H9 (cell line): Measurements from ENCODE around the gene CRLF2. TPM values are rescaled to one million over a fixed set of nuclear protein-coding genes. Genes with fewer than 3 reads are reported as not detected.
A peak's percentile ranks its signal among the peaks of the same experiment; 100 is the strongest.

Source experiments
- DNase-seq: peaks from one replicate; pipeline ENCODE4 v3.0.0-alpha.2; 2017
- H2AFZ ChIP-seq: one replicate; pipeline ENCODE4 v1.6.1; 2013; ENCODE audit warnings: mild to moderate bottlenecking, low read length, control low read depth, moderate library complexity
- H2AK5ac ChIP-seq: 2 replicates; pipeline ENCODE4 v1.6.1; 2013; ENCODE audit warnings: low read length, control low read depth, mixed read lengths; ENCODE audit not compliant: insufficient read length
- H2BK120ac ChIP-seq: one replicate; pipeline ENCODE4 v1.6.1; 2013; ENCODE audit warnings: low read depth, mild to moderate bottlenecking, low read length, control low read depth, inconsistent platforms; ENCODE audit not compliant: poor library complexity, severe bottlenecking
- H2BK12ac ChIP-seq: 2 replicates; pipeline ENCODE4 v1.6.1; 2013; ENCODE audit warnings: low read length, control low read depth, mixed read lengths, low read depth; ENCODE audit not compliant: insufficient read length
- H2BK15ac ChIP-seq: 2 replicates; pipeline ENCODE4 v1.6.1; 2013; ENCODE audit warnings: low read depth, low read length, control low read depth
- H2BK20ac ChIP-seq: one replicate; pipeline ENCODE4 v1.6.1; 2013; ENCODE audit warnings: low read depth, mild to moderate bottlenecking, low read length, control low read depth, inconsistent platforms; ENCODE audit not compliant: poor library complexity, severe bottlenecking
- H2BK5ac ChIP-seq: 2 replicates; pipeline ENCODE4 v1.6.1; 2013; ENCODE audit warnings: low read length, control low read depth, mixed read lengths; ENCODE audit not compliant: insufficient read length
- H3K14ac ChIP-seq: 2 replicates; pipeline ENCODE4 v1.6.1; 2013; ENCODE audit warnings: low read length, control low read depth; ENCODE audit not compliant: insufficient read depth
- H3K18ac ChIP-seq: 2 replicates; pipeline ENCODE4 v1.6.1; 2013; ENCODE audit warnings: low read depth, mild to moderate bottlenecking, mixed read lengths, low read length, control low read depth; ENCODE audit not compliant: insufficient read length
- H3K23ac ChIP-seq: 2 replicates; pipeline ENCODE4 v1.6.1; 2013; ENCODE audit warnings: low read length, control low read depth, mixed read lengths, low read depth; ENCODE audit not compliant: insufficient read length
- H3K23me2 ChIP-seq: 2 replicates; pipeline ENCODE4 v1.6.1; 2013; ENCODE audit warnings: low read depth, mild to moderate bottlenecking, mixed read lengths, low read length, control low read depth; ENCODE audit not compliant: insufficient read length, poor library complexity, severe bottlenecking
- H3K27ac ChIP-seq: 2 replicates; pipeline ENCODE4 v1.5.1; 2013; ENCODE audit warnings: low read length, control low read depth, mixed read lengths, low read depth; ENCODE audit not compliant: insufficient read length
- H3K27me3 ChIP-seq: 2 replicates; pipeline ENCODE4 v1.6.1; 2013; ENCODE audit warnings: low read length, control low read depth, inconsistent platforms; ENCODE audit not compliant: insufficient read depth
- H3K4ac ChIP-seq: 2 replicates; pipeline ENCODE4 v1.6.1; 2013; ENCODE audit warnings: low read depth, mild to moderate bottlenecking, control low read depth, inconsistent platforms, low read length, moderate library complexity
- H3K4me1 ChIP-seq: 2 replicates; pipeline ENCODE4 v1.6.1; 2013; ENCODE audit warnings: low read length, control low read depth, inconsistent platforms; ENCODE audit not compliant: insufficient read depth
- H3K4me2 ChIP-seq: 2 replicates; pipeline ENCODE4 v1.6.1; 2013; ENCODE audit warnings: low read length, control low read depth, mixed read lengths; ENCODE audit not compliant: insufficient read length, insufficient read depth
- H3K56ac ChIP-seq: 2 replicates; pipeline ENCODE4 v1.6.1; 2013; ENCODE audit warnings: low read depth, mild to moderate bottlenecking, mixed read lengths, low read length, control low read depth; ENCODE audit not compliant: insufficient read length
- H3K79me1 ChIP-seq: 2 replicates; pipeline ENCODE4 v1.6.1; 2013; ENCODE audit warnings: low read depth, mild to moderate bottlenecking, moderate library complexity, low read length, control low read depth, inconsistent platforms; ENCODE audit not compliant: insufficient read depth, poor library complexity, severe bottlenecking
- H3K79me2 ChIP-seq: 2 replicates; pipeline ENCODE4 v1.6.1; 2013; ENCODE audit warnings: low read length, control low read depth, inconsistent platforms; ENCODE audit not compliant: insufficient read depth
- H3K9ac ChIP-seq: 2 replicates; pipeline ENCODE4 v1.6.1; 2013; ENCODE audit warnings: low read length, control low read depth, mixed read lengths; ENCODE audit not compliant: insufficient read length; ENCODE audit errors: extremely low read depth
- H3K9me3 ChIP-seq: one replicate; pipeline ENCODE4 v1.6.1; 2013; ENCODE audit warnings: low read depth, low read length, inconsistent platforms; ENCODE audit not compliant: control insufficient read depth
- H3T11ph ChIP-seq: one replicate; pipeline ENCODE4 v1.6.1; 2013; ENCODE audit warnings: mild to moderate bottlenecking, low read length, control low read depth, inconsistent platforms
- H4K20me1 ChIP-seq: one replicate; pipeline ENCODE4 v1.6.1; 2013; ENCODE audit not compliant: control insufficient read depth, insufficient read length, insufficient read depth
- H4K5ac ChIP-seq: 2 replicates; pipeline ENCODE4 v1.6.1; 2013; ENCODE audit warnings: low read depth, mild to moderate bottlenecking, mixed read lengths, low read length, control low read depth; ENCODE audit not compliant: insufficient read length
- H4K8ac ChIP-seq: replicated peaks from 2 replicates; pipeline ENCODE4 v1.6.1; 2013; ENCODE audit warnings: low read length, control low read depth, mixed read lengths, low read depth; ENCODE audit not compliant: insufficient read length
- H4K91ac ChIP-seq: 2 replicates; pipeline ENCODE4 v1.6.1; 2013; ENCODE audit warnings: low read depth, mild to moderate bottlenecking, moderate library complexity, mixed read lengths, low read length, control low read depth; ENCODE audit not compliant: insufficient read length
- H3K27ac Mint-ChIP-seq, 3 experiments: 2 replicates in 2 of 3; 3 replicates in 1 of 3; pipeline ENCODE4 v1.8.0; 2020 to 2021; ENCODE audit warnings: mixed read lengths in 3 of 3, mild to moderate bottlenecking in 1 of 3, moderate library complexity in 1 of 3
- H3K27me3 Mint-ChIP-seq: 2 replicates; pipeline ENCODE4 v1.8.0; 2021; ENCODE audit warnings: low read depth, mild to moderate bottlenecking, moderate library complexity, mixed read lengths
- H3K36me3 Mint-ChIP-seq, 3 experiments: 2 replicates in 2 of 3; 3 replicates in 1 of 3; pipeline ENCODE4 v1.8.0; 2020 to 2021; ENCODE audit warnings: low read depth in 3 of 3, mixed read lengths in 3 of 3; ENCODE audit not compliant: insufficient read depth in 1 of 3
- H3K4me1 Mint-ChIP-seq, 2 experiments: 2 replicates each; pipeline ENCODE4 v1.8.0; 2020; ENCODE audit warnings: mixed read lengths in 2 of 2
- H3K4me3 Mint-ChIP-seq, 2 experiments: 2 replicates in 1 of 2; 3 replicates in 1 of 2; pipeline ENCODE4 v1.8.0; 2020 to 2021; ENCODE audit warnings: mild to moderate bottlenecking in 2 of 2, mixed read lengths in 2 of 2, moderate library complexity in 1 of 2
- H3K9me3 Mint-ChIP-seq, 2 experiments: 2 replicates in 1 of 2; 3 replicates in 1 of 2; pipeline ENCODE4 v1.8.0; 2020; ENCODE audit warnings: mild to moderate bottlenecking in 2 of 2, mixed read lengths in 2 of 2, moderate library complexity in 1 of 2
- WGBS: extraction: QIAGEN DNeasy Blood & Tissue Kit; methylation state at CpG from one replicate; pipeline ENCODE4 v1.1.7; 2013; ENCODE audit warnings: missing lambda C conversion rate, low lambda C conversion rate, mixed read lengths; ENCODE audit not compliant: insufficient read length; ENCODE audit errors: extremely low coverage; 5-methylcytosine and 5-hydroxymethylcytosine counted together
- total RNA-seq: library from RNA; stranded (reverse); gene quantifications from 2 replicates; pipeline ENCODE4 v1.2.1, GENCODE V29; 2021
- TF ChIP-seq, protein P1 (sequence below): fragments of 200-600 bp; sonication (generic); conservative IDR thresholded peaks from 3 replicates; pipeline ENCODE4 v1.8.0; 2021; ENCODE audit warnings: antibody characterized with exemption, mild to moderate bottlenecking

CRLF2 gene
- total RNA-seq, 1 experiment from 2014 or later, result not detected

DNA sequence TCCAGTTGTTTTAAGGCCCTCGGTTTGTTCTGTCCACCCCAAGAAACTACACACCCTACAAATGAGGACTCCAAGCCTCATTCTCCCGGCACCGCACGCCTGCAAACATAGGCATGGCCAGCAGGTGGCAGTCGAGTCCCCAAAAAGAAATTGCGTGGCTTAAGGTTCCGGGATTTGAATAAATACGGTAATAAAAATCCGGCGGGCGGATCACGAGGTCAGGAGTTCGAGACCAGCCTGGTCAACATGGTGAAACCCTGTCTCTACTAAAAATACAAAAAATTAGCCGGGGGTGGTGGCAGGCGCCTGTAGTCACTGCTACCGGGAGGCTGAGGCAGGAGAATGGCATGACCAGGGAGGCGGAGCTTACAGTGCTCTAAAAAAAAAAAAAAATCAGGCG is 34.4 kb upstream of the CRLF2 start:
- H3K23me2 ChIP-seq, result peaks cover 6% of the 10 kb centered on the region
- no peak overlapping the region for H3K4ac ChIP-seq
- H3K14ac ChIP-seq, result no peak overlapping the region
- H3K79me1 ChIP-seq, result no peaks in the 10 kb centered on the region
- no peak overlapping the region for H3K23ac ChIP-seq
- Mint-ChIP-seq H3K27me3 (peaks cover 1% of the 10 kb centered on the region), H3K9me3 (peaks cover 4 to 6% of the 10 kb centered on the region in 2 experiments), H3K4me3 (peak overlapping the region in 1 of 2 experiments; percentile 55; a peak in 2 of 5 replicates), H3K36me3 (peaks cover 2 to 5% (median 3%) of the 10 kb centered on the region in 3 experiments; a peak in 6 of 7 replicates), H3K4me1 (peaks cover 27 to 39% of the 10 kb centered on the region in 2 experiments), H3K27ac (0 out of 7 replicates have a peak overlapping the region, but pooled peaks of 1 of the 3 experiments have one; percentile 15)
- H2BK12ac ChIP-seq, result no peak overlapping the region
- no peak overlapping the region for H3T11ph ChIP-seq
- H2BK120ac ChIP-seq, result no peak overlapping the region
- H3K4me2 ChIP-seq, result no peak overlapping the region
- H3K4me1 ChIP-seq, result no peaks in the 10 kb centered on the region; the same call in 1 of the 2 replicates
- no CpG with 5 or more reads among the region's 18 CpGs for WGBS
- no peak overlapping the region for H4K8ac ChIP-seq
- no peak overlapping the region for H2BK20ac ChIP-seq
- H3K27ac ChIP-seq, result no peak overlapping the region
- H4K5ac ChIP-seq, result no peak overlapping the region
- no peak overlapping the region for H4K91ac ChIP-seq
- H3K18ac ChIP-seq, result no peak overlapping the region
- no peak overlapping the region for H2BK15ac ChIP-seq
- H3K79me2 ChIP-seq, result no peaks in the 10 kb centered on the region
- H4K20me1 ChIP-seq, result no peaks in the 10 kb centered on the region
- no peaks in the 10 kb centered on the region for H3K9me3 ChIP-seq
- TF ChIP-seq, protein P1, sequence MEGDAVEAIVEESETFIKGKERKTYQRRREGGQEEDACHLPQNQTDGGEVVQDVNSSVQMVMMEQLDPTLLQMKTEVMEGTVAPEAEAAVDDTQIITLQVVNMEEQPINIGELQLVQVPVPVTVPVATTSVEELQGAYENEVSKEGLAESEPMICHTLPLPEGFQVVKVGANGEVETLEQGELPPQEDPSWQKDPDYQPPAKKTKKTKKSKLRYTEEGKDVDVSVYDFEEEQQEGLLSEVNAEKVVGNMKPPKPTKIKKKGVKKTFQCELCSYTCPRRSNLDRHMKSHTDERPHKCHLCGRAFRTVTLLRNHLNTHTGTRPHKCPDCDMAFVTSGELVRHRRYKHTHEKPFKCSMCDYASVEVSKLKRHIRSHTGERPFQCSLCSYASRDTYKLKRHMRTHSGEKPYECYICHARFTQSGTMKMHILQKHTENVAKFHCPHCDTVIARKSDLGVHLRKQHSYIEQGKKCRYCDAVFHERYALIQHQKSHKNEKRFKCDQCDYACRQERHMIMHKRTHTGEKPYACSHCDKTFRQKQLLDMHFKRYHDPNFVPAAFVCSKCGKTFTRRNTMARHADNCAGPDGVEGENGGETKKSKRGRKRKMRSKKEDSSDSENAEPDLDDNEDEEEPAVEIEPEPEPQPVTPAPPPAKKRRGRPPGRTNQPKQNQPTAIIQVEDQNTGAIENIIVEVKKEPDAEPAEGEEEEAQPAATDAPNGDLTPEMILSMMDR, result peak; percentile 95
- no peak overlapping the region for H2AK5ac ChIP-seq
- H3K56ac ChIP-seq, result no peak overlapping the region
- no peak overlapping the region for H3K9ac ChIP-seq
- DNase-seq, result peak; percentile 81
- H2BK5ac ChIP-seq, result no peak overlapping the region
- H2AFZ ChIP-seq, result no peak overlapping the region
- no peaks in the 10 kb centered on the region for H3K27me3 ChIP-seq
